Effector memory CD4-positive, alpha-beta T cell (primary cell): Measurements from ENCODE around the gene TBX4.

Source experiments
- DNase-seq, 3 donors: peaks; one replicate each; pipeline ENCODE4 v3.0.0-alpha.2; 2020
- H3K27ac ChIP-seq: 2 replicates; pipeline ENCODE4 v1.7.0; 2013; ENCODE audit warnings: mild to moderate bottlenecking, low read length, moderate library complexity; ENCODE audit not compliant: insufficient read depth, poor library complexity, severe bottlenecking
- H3K27me3 ChIP-seq: replicated peaks from 2 replicates; pipeline ENCODE4 v1.7.0; 2013; ENCODE audit warnings: mild to moderate bottlenecking, low read length; ENCODE audit not compliant: insufficient read depth, control insufficient read depth, poor library complexity, severe bottlenecking
- H3K36me3 ChIP-seq: 2 replicates; pipeline ENCODE4 v1.7.0; 2013; ENCODE audit warnings: mild to moderate bottlenecking, low read length, moderate library complexity; ENCODE audit not compliant: control insufficient read depth, insufficient read depth
- H3K4me1 ChIP-seq: 2 replicates; pipeline ENCODE4 v1.7.0; 2013; ENCODE audit warnings: low read length, mild to moderate bottlenecking; ENCODE audit not compliant: control insufficient read depth, insufficient read depth, poor library complexity, severe bottlenecking
- H3K4me3 ChIP-seq: 2 replicates; pipeline ENCODE4 v1.7.0; 2013; ENCODE audit warnings: low read length, low read depth, mild to moderate bottlenecking; ENCODE audit not compliant: insufficient read depth, poor library complexity, severe bottlenecking
- H3K9me3 ChIP-seq: 2 replicates; pipeline ENCODE4 v1.7.0; 2013; ENCODE audit warnings: mild to moderate bottlenecking, low read length, moderate library complexity; ENCODE audit not compliant: control insufficient read depth

Gene TBX4

GRCh38 chr17:61528171-61528570, 75.9 kb downstream of the TBX4 start:
- no peaks in the 10 kb centered on the region for H3K9me3 ChIP-seq
- no peaks in the 10 kb centered on the region for H3K4me1 ChIP-seq
- no peaks in the 10 kb centered on the region for H3K27me3 ChIP-seq
- no peaks in the 10 kb centered on the region for H3K36me3 ChIP-seq
- H3K27ac ChIP-seq = no peak overlapping the region
- DNase-seq = no peak
- H3K4me3 ChIP-seq = no peak overlapping the region

GRCh38 chr17:61531223-61531622, 79.0 kb downstream of the TBX4 start:
- Histone ChIP-seq H3K27ac (no peak overlapping the region), H3K4me3 (no peak overlapping the region), H3K36me3 (no peaks in the 10 kb centered on the region), H3K27me3 (no peaks in the 10 kb centered on the region), H3K9me3 (no peaks in the 10 kb centered on the region), H3K4me1 (no peaks in the 10 kb centered on the region)
- DNase-seq = no peak

- DNase-seq = no peak
- H3K4me1 ChIP-seq = no peaks in the 10 kb centered on the region
- H3K36me3 ChIP-seq = no peaks in the 10 kb centered on the region
Observed at GRCh38 chr17:61532826-61533225, 80.6 kb downstream of the TBX4 start.

GRCh38 chr17:61533797-61534196, 81.6 kb downstream of the TBX4 start:
- no peak for DNase-seq
- H3K27ac ChIP-seq = no peak overlapping the region
- H3K27me3 ChIP-seq = no peaks in the 10 kb centered on the region
- no peaks in the 10 kb centered on the region for H3K36me3 ChIP-seq
- no peaks in the 10 kb centered on the region for H3K4me1 ChIP-seq
- H3K4me3 ChIP-seq = no peak overlapping the region
- no peaks in the 10 kb centered on the region for H3K9me3 ChIP-seq

More at GRCh38 chr17:61532826-61533225, 80.6 kb downstream of the TBX4 start:
- Histone ChIP-seq H3K27ac (no peak overlapping the region), H3K4me3 (no peak overlapping the region), H3K9me3 (no peaks in the 10 kb centered on the region), H3K27me3 (no peaks in the 10 kb centered on the region)

- no peaks in the 10 kb centered on the region for H3K27me3 ChIP-seq
- no peak for DNase-seq
- no peak overlapping the region for H3K4me3 ChIP-seq
- H3K27ac ChIP-seq = no peak overlapping the region
- no peaks in the 10 kb centered on the region for H3K36me3 ChIP-seq
- no peaks in the 10 kb centered on the region for H3K4me1 ChIP-seq
- no peaks in the 10 kb centered on the region for H3K9me3 ChIP-seq
Observed at GRCh38 chr17:61534414-61534813, 82.2 kb downstream of the TBX4 start.
